ENCODE results near the gene FAM78A. TPM values are rescaled to one million over a fixed set of nuclear protein-coding genes. Genes with fewer than 3 reads are reported as not detected.

Gene FAM78A
- total and polyA plus RNA-seq, 2 of the 8 experiments (the other 6 are each of a cell fraction or from before 2014, with no cell fraction given), result 3.1 TPM

GRCh38 chr9:131253891-131254491 is 22.3 kb downstream of the FAM78A start (continued):
- TF ChIP-seq CHD7 (IDR thresholded peaks at IDR 0.05; ENCODE audit: insufficient replicate concordance, low read length) (no peak), SUZ12 (IDR thresholded peaks at IDR 0.05; ENCODE audit: low read length) (no peak), USF2 (IDR thresholded peaks at IDR 0.05; ENCODE audit: low read length) (no peak), POLR2AphosphoS5 (IDR thresholded peaks at IDR 0.05; ENCODE audit: low read depth, low read length) (no peak), TCF12 (IDR thresholded peaks at IDR 0.05; ENCODE audit: low read depth, low read length) (no peak), TAF7 (optimal IDR thresholded peaks at IDR 0.05; ENCODE audit: borderline replicate concordance, low read depth, low read length) (no peak), CEBPB (IDR thresholded peaks at IDR 0.05; ENCODE audit: low read depth, low read length) (no peak), CREB1 (IDR thresholded peaks at IDR 0.05) (no peak), GABPA (IDR thresholded peaks at IDR 0.05; ENCODE audit: borderline replicate concordance, insufficient read depth, low read length) (no peak)

Measured in H1 (cell line).